Activated CD8-positive, alpha-beta memory T cell treated with anti-CD3 and anti-CD28 coated beads, Interleukin-2, amount 50 U/mL, for 24 hours (primary cell): Measurements from ENCODE around the gene ARF1.

ENCODE experiments used
- DNase-seq: peaks from one replicate; pipeline ENCODE4 v3.0.0-alpha.2; 2020; ENCODE audit errors: extremely low read depth

Gene ARF1

DNA sequence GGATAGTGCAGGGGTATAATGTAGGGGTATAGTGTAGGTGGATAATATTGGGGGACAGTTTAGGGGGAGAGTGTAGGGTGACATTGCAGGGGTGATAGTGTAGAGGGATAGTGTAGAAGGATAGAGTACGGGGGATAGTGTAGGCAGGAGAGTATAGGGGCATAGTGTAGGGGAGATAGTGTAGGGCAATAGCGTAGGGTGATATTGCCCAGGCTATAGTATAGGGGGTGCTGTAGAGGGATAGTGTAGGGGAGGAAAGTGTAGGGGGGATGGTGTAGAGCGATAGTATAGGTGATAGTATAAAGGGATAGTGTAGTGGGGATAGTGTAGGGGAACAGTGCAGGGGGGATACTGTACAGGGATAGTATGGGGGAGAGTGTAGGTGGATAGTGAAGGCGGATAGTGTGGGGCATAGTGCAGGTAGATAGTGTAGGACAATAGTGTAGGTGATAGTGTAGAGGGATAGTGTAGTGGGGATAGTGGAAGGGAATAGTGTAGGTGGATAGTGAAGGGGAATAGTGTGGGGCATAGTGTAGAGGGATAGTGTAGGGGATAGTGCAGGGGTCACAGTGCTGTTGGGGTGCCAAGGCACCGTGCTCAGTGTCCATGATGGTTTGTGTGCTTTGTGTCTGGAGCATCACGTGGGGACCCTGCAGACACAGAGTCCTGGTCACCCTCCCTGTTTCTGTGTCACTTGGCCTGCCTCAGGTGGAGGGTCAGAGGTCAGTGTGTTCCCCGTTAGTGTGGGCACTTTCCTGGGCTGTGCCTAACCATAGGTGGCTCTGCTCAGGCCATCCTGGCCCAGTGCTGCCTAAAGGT lies 10.5 kb upstream of the ARF1 start:
- DNase-seq = no peak

DNA sequence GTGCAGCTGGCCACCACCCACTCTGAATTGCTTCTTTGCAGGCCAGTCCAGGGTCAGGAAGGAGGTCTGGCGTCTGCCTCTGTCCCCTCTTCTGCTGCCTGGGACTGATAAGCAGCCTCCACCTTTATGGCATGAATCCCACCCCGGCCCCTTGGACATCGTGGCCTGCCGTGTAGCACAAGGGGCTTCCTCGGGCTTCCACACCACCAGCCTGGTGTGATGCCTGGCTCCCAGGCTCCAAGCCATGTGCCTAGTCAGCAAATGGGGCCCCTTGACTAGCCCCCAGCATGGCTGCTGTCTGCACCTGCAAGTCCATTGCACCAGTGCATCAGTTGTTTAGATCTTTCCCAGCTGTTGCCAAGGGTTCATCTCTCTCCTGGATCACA lies 9.9 kb upstream of the ARF1 start:
- no peak for DNase-seq

DNA sequence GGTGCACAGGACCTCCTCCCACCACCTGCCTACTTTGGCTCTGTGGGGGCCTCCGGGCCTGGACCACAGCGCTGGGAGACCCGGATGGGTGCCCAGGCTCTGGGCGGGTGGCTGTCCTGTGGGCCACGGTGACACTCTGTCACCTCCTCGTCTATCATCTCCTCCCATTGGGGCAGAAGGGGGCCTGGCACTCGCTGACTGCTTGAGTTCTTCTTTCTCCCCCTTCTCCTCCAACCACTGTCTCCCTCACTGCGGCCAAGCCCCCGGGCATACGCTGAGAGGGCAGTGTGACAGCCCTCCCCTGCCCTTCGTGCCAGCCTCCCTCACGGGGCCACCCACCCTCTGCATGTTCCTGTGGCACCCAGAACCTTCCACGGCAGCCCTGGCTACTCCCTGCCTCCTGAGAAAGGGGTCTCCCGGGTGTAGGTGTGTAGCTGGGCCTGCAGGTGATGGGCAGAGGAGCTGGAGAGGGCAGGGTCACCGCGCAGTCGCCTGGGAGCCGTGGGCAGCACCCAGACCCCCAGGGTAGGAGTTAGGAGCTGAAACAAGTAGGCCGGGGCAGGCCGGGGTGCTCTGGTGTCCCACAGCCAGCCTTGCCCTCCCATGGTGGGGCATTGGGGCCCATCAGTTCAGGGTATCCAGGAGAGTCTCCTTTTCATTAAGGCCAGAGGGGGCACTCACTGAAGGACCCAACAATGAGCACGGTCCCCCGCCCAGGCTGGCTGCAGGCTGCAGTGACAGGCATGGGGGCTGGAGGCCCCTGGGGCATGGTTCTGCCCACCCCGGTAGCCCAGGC lies 9.2 kb upstream of the ARF1 start:
- DNase-seq = no peak

DNA sequence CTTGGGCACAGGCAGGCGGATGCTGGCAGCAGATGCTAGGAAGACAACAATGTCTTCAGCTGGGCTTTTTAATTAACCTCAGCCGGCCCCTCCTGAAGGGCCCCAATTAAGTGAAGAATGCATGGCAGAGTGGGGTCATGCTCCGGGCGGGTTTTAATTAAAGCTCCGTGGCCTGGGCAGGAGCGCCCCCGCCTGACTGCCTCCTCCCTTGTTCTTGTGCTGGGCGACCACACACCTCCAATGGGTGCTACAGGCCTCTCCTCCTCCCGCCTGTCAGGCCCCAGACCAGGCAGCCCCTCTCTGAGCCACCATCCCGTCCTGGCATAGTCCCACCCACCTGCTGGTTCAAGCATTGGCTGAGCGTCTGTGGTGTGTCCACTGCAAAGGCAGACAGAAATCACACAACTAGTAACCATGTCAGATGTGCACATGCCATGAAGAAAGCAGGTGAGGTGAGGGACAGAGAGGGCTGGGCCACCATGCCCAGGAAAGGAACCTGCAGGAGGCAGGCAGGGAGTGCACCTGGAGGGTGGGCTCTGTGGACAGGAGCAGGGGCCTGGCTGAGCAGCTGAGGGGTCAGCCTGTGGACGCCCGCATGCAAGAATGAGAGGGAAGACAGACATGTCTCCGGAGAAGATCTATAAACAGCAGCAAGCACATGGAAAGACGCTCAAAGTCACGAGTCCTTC lies 8.5 kb upstream of the ARF1 start:
- no peak for DNase-seq

DNA sequence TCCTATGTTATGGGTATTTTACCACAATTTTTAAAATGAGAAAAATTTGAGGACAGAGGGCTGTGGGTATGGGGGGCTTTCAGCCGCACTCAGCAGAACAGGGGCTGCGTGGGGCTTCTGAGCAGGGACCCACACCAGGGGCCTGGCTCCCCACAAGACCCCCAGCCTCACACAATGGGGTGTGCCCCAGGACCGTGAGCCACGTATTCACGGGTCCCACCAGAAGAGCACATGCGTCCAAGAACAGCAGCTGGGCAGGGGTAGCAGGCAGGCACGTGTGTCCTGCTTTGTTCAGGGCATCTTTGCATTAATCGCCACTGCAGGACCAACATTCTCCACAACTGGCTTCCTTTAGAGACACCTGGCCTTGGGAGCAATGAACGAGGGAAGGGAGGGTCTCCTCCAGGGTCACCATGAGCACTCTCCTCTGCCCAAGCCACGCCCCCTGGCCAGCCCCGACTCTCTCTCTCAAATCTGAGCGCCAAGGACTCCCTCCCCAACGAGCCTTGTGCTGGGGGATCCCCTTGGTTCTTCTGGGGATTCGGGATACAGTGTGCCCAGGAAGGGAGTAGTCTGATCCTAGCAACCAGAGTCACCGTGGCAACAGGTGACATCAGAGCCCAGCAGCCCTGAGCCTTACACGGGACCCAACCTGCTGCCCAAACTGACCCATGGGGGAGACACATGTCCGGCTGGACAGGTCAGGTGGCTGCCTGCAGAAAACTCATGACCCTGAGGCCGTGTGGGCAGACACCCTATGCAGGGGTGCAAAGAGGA lies 7.4 kb upstream of the ARF1 start:
- DNase-seq = no peak

DNA sequence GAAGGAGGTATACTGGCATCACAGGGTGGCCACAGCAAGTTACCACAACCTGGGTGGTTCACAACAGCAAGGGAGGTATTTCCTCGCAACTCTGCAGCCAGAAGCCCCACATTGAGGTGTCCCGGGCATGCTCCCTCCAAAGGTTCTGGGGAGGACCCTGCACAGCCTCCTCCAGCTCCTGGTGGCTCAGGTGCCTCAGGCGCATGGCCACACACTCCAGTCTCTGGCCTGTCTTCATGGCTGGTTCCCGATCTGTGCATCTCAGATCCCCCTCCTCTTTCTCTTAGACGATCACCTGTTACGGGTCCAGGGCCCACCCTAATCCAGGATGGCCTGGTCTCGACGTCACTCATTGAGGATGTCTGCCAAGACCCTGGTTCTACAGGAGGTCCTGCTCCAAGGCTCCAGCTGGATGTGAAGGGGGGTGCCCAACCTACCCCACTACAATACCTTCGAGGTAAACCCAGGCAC lies 6.7 kb upstream of the ARF1 start:
- no peak for DNase-seq

DNA sequence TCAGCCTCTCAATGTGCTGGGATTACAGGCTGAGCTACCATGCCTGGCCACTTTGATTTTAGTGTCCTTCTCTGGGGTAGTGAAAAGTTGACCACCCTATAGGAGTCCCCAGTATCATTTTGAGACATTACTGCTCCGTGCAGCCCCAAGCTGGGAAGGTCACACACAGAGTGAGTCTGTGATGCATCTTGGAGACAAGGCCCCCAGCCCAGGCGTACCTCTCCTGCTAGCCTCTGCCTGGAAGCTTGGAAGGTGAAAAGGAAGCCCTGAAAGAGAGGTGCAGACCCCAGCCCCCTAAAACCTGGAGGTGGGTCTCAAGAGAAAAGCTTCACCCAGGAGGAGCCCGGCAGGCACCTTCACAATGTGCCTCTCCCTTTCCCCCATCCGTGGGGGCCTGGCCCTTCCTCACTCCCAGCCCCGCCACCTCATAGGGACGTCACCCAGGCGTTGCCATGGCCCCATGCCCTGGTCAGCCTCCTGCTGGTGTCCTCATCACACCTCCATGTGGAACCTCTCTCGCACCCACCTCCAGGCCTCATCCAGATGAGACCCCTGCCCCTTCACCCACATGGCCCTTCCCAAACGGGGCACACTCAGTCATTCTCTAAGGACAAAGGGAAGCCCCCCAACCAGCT lies 5.6 kb upstream of the ARF1 start:
- DNase-seq = no peak

DNA sequence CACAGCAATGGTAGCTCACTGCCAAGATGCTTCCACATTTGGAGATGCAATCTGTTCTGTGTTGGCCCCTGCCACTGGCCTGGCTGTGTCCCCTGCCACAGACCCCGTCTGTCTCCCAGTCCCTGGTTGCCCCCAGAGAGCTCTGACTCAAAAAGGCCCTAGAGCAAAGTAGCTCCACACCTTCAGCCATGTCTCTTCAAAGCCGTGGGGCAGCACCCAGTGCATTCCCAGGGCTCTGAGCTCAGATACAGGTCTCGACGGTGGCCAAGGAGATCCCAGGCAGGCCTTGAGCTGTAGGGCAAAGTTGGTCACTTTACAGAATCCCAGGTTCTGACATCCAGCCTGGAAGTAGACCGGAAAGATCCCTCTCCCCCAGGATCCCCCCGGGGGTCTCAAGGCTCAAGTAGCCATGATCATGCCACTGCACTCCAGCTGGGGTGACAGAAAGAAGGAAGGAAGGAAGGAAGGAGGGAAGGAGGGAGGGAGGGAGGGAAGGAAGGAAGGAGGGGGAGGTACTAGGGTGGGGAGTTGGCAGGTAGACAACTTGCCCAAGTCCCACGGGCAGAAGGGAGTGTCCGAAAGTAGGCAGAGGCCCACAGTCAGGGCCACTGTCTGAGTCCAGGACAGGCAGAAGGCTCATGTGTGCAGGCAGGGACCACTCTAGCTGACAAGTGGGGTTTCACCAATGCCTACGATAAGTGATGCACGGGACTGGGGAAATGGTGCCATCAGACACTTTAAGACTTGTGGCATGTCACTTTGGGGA lies 4.8 kb upstream of the ARF1 start:
- no peak for DNase-seq

DNA sequence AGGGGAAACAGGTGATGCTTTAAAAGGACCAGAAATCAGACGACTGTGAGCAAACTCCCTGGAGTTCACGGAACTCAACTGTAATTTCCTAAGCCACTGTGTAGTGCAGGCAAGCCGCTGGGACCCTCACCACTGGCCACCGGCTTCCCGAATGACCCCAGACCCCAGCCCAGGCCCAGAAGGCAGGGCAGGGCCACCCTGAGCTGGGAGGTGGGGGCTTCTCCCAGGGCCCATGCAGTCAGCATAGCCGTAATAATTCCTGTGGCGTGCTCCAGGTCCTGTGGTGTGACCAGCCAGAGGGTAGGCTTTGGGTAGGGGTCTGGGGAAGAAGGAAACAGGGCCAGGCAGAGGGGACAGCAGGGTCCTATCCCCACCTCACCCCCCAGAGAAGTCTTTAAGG lies 3.5 kb upstream of the ARF1 start:
- DNase-seq = no peak

DNA sequence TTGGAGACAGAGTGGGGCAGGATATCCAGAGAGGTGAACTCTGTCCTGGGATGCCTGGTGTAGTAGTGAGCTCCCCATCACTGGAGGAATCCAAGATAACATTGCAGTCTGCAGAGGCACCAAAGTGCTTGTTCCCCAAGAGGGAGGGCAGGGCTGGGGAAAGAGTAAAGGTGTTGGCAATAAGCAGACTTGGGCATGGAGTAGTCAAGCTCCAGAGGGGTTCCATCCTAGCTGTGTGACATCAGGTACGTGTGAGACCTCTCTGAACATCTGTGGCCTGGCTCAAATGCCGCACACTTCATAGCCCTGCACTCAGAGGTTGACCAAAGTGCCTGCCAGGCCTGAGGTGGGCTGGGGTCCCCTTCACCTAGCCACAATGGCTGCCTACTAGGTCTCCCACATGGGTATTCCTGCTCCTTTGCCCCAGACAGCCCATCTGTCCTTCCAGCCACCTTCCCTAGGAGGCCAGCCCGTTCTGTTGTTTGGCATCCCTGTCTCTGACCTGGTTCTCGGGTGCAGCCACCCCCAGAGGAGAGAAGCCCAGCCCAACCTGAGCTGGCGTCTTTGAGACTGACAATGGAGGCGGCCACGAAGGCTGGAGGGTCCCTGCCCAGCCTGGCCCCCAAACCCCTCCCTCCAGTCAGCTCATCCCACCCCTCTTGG lies 2.8 kb upstream of the ARF1 start:
- DNase-seq = no peak

DNA sequence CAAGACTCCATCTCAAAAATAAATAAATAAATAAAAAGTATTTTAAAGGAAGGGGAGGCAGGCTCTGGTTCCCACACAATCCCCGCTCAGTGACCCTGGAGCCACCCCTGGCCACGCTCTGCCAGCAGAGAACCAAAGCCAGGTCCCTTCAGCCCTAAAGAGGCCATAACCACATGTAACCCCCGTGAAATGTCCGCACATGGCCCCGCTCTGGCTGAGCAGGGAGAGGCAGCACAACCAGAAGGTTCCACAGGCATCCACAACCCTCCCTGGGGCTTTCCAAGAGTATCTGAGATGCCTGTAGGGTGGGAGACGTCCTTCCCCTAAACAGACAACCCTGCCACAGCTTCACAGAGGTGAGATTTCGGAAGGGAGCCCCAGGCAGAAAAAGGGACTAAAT lies 1.4 kb upstream of the ARF1 start:
- DNase-seq = no peak

DNA sequence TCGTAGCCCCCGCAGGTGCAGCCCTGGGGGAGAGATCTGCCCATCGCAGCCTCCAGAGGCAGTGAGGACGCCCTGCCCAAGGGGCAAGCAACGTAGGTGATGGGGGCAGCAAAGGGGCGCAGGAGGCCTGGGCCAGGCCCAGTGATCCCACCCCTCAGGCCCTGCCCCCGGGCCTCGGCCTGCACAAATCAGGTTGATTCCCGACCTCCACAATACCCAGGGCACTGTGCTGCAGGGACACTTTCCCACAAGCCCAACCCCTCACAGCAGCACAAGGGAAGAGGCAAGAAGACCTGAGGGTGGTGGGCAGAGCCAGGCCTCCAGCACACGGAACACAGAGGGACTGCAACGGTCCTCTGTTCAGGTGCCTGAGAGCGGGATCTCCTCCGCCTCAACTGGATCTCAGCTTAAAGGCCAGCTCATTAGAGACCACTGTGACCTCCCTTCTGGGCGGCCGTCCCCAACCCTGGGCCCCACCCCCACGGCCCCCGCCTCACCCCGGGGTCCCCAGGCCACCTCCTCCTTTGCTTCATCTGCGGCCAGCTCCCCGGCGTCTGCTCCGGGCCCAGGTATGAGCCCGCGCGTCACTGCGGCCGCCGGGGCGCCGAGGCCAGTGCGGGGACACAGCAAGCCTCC lies 812 bp upstream of the ARF1 start:
- DNase-seq = no peak

DNA sequence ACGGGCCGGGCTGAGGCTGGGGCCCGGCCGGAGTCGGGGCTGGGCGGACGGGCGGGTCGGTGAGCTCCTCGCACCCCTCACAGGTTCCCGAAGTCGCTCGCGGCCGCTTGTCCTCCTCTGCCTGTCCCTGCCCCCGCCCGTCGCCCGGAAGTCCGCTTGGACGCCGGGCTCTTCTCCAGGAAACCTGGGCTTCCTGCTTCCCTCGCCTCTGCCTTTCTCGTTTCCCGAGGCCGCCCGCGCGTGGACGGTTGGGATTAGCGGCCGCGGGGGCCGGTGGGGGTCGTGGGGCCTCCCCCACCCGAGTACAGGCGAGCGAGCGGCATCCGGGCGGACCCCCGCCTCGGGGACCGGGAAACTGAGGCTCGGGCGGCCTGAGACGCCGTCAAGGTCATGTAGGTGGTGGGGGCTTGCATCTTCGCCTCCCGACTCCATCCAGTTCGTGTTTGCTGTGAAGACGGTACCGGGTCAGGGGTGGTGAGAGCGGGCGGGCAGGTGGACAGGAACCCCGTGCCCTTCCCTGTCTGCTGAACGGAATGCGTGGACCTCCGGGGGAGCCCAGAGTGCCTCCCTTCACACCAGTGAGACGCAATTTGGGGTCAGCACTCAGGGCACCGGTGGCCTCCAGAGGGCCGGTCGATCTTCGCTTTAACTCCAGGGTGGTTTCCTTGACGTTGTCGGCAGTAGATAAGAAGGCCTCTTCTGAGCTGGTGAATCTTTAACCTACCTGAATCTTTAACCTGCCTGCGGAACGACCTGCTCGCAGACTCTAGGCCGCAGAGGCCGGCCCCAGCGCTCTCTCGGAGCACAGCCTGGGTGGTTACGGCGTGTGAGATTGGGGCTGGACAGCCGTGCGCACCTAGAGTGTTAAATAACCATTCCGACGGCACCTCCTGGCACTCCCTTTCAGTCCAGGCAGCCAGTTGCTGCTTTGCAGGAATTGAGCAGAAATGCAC lies 686 bp downstream of the ARF1 start:
- DNase-seq = no peak

DNA sequence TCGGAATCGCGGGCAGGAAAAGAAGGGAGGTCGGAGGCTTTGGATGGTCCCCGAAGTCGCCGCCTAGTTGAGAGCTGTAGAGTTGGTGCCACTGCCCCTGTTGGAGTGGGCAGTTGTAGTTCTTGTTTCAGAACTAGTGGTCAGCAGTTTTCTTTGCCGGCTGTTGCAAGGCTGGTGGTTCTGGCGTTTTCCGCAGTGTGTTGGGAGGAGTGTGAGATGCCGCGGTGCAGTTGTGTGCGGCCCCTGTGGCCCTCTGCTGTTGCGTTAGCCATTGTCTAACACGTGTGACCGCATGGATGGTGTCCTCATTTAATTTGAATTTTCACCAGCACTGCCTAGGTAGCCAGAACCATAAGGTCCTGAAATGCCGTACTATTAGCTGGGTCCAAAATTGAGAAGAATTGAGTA lies 1.4 kb downstream of the ARF1 start:
- DNase-seq = no peak

DNA sequence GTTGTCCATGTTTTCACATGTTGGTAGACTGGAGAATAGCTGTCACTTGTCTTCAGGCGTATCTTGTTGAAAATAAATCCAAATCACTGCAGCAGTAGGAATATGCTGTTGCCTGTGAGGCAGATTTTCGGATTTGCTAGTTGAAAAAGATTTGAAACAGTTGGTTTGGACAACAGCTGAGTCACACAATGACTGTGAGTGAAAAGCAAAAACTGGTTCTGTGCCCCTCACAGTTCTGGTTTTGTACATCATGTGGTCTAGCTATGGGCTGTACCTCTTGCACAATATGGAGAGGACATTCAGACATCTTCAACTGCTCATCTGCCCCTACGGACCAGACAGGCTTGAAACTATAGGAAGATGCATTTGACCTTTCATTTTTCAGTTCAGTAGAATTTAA lies 1.8 kb downstream of the ARF1 start:
- no peak for DNase-seq

DNA sequence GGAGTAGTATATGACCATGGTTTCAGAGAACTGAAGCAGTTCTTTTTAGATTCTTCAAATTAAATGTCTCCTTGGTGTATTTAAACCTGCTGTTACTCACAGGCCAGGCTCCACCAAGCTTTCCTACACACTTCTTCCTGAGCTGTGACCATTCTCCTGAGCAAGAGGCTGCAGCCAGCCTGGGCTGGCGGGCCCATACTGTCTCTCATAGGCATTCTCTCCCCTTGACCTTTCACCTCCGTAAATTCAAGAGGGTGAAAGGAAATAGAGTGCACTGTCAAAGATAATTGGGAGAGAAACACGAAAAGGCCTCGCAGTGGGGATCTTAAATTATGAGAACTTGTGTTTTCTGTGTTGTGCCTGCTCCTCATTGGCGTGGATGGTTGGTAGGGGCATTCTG lies 2.3 kb downstream of the ARF1 start:
- DNase-seq = no peak

DNA sequence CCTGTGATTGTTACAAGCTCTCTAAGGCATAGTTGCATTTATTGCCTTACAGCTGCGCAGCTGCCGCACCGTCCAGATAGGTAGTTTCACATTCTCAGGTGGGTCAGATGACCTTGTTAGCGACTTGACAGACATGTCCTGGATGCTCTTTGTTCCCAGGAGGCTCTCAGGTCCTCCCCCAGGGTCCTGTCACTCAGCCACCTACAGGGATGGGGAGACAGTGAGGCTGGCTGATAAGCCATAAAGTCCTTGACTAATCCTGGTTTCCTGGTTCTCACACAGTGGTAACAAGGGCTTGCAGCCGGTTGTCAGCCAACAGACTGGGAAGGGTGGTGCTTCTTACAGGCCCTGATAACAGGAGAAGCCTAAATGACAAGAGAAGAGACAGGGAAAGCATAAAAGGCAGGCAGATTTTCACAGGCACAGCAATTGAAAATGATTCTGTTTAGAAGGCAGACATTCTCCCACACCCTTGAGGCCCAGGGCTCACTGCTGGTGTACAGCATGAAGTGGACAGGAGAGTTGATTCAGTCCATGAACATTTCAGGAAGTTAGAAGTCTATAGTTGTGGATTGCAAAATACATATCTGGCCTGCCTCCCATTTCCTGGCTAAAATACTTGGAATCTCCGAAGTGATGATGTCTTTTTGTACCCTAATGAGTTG lies 2.9 kb downstream of the ARF1 start:
- DNase-seq = no peak

DNA sequence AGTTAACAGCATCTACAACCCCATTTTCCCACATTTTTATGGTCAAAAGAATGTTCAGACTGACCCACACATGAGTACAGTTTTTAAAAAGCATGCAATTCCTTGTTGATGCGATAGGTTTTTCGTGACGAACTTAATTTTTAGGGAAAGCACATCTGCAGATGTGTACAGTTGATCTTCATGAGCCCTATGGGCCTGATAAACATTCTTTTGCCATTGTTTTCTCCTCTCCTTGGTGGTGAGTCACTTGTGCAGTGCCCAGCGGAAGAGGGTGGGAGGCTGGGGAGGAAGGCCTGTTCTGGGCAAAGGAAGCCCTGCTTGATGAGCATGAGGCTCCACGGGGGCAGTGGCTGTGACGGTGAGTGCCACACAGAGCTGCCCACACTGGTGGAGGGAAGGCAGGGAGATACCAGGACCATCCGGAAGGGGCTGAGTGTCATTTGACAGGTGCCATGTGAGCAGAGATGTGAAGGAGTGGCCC lies 5.3 kb downstream of the ARF1 start:
- no peak for DNase-seq
